Activated CD8-positive, alpha-beta T cell treated with anti-CD3 and anti-CD28 coated beads for 36 hours (primary cell): ENCODE measurements around the gene CCDC97. TPM values are rescaled to one million over a fixed set of nuclear protein-coding genes. Genes with fewer than 3 reads are reported as not detected.

Experiments used
- ATAC-seq: fragments of 200-7000 bp; cut with Tn5 transposase; one replicate; pipeline ENCODE4 v1.10.0; 2021; ENCODE audit warnings: mild to moderate bottlenecking, moderate library complexity
- CTCF ChIA-PET: fragments of 350-600 bp; sonication (Branson Sonifier 250); formaldehyde crosslinking; loops from one replicate; lab custom pipeline; 2021; ENCODE audit warnings: antibody characterized with exemption; lab: Charles Lee
- POLR2A ChIA-PET: fragments of 350-600 bp; sonication (Branson Sonifier 250); formaldehyde crosslinking; loops from one replicate; lab custom pipeline; 2021; ENCODE audit warnings: antibody characterized with exemption; lab: Charles Lee
- DNase-seq: peaks from one replicate; pipeline ENCODE4 v3.0.0-alpha.2; 2020
- H3K27ac Mint-ChIP-seq: one replicate; pipeline ENCODE4 v1.8.0; 2021; ENCODE audit warnings: mild to moderate bottlenecking, mixed read lengths
- H3K27me3 Mint-ChIP-seq: one replicate; pipeline ENCODE4 v1.8.0; 2021; ENCODE audit warnings: mixed read lengths
- H3K36me3 Mint-ChIP-seq: one replicate; pipeline ENCODE4 v1.8.0; 2021; ENCODE audit warnings: low read depth, mixed read lengths
- H3K4me1 Mint-ChIP-seq: one replicate; pipeline ENCODE4 v1.8.0; 2021; ENCODE audit warnings: low read depth, mixed read lengths
- H3K4me3 Mint-ChIP-seq: one replicate; pipeline ENCODE4 v1.8.0; 2021; ENCODE audit warnings: mild to moderate bottlenecking, moderate library complexity, mixed read lengths
- H3K9me3 Mint-ChIP-seq: one replicate; pipeline ENCODE4 v1.8.0; 2021; ENCODE audit warnings: mixed read lengths
- CTCF ChIP-seq: fragments of 200-600 bp; IDR thresholded peaks from one replicate; pipeline ENCODE4 v1.8.0; 2022; ENCODE audit warnings: antibody characterized with exemption, mild to moderate bottlenecking
- intact Hi-C: fragments of 100-400 bp; cut with micrococcal nuclease; formaldehyde crosslinking; loops from one replicate; pipeline ENCODE4 v1.10.0; 2022
- total RNA-seq, 2 experiments: library from RNA; stranded (reverse); gene quantifications; one replicate each; pipeline ENCODE4 v1.2.3, GENCODE V29; 2021

The CCDC97 gene
- total RNA-seq, 2 experiments from 2014 or later, result 15.9 to 20.4 TPM

GRCh38 chr19:41357746-41358145, 47.8 kb downstream of the CCDC97 start:
- Mint-ChIP-seq H3K27ac (peak overlapping the region; percentile 99), H3K9me3 (no peaks in the 10 kb centered on the region), H3K27me3 (no peaks in the 10 kb centered on the region), H3K36me3 (peaks cover 34% of the 10 kb centered on the region), H3K4me3 (peak overlapping the region; percentile 87), H3K4me1 (peaks cover 51% of the 10 kb centered on the region)
- DNase-seq (no peak), ATAC-seq (no peak)
- POLR2A ChIA-PET, result no interaction called here
- intact Hi-C loops, result loop anchor here (5.0 to 10.0 kb wide), 2 partner anchors 40 to 93 kb away; partner anchors contain the start of genes BCKDHA, EXOSC5 and HNRNPUL1
- no peak for TF ChIP-seq CTCF
- CTCF ChIA-PET, result interaction anchor here (0.8 to 0.9 kb wide), 2 partner anchors 49 to 81 kb away, joined by 3 read pairs; no protein-coding TSS in a partner anchor

GRCh38 chr19:41359741-41360140, 49.8 kb downstream of the CCDC97 start:
- no peak overlapping the region for H3K4me3 Mint-ChIP-seq
- intact Hi-C loops, result loop anchor here (5.0 to 10.0 kb wide), 2 partner anchors 38 to 95 kb away; partner anchors contain the start of genes BCKDHA, EXOSC5 and HNRNPUL1
- ATAC-seq, result no peak
- no peak for DNase-seq
- peaks cover 57% of the 10 kb centered on the region for H3K4me1 Mint-ChIP-seq
- CTCF ChIA-PET, result no interaction called here
- POLR2A ChIA-PET, result no interaction called here
- H3K36me3 Mint-ChIP-seq, result peaks cover 30% of the 10 kb centered on the region
- no peaks in the 10 kb centered on the region for H3K9me3 Mint-ChIP-seq
- H3K27ac Mint-ChIP-seq, result peak overlapping the region; percentile 40
- no peak for TF ChIP-seq CTCF
- no peaks in the 10 kb centered on the region for H3K27me3 Mint-ChIP-seq

- no peak overlapping the region for H3K27ac Mint-ChIP-seq
- H3K4me3 Mint-ChIP-seq, result no peak overlapping the region
- H3K27me3 Mint-ChIP-seq, result no peaks in the 10 kb centered on the region
- intact Hi-C loops, result no loop called here
- TF ChIP-seq CTCF, result no peak
- no peak for DNase-seq
- H3K36me3 Mint-ChIP-seq, result peaks cover 14% of the 10 kb centered on the region
- POLR2A ChIA-PET, result interaction anchor here (3.0 to 4.2 kb wide), 2 partner anchors 7 to 10 kb away, joined by 20 to 30 read pairs; no protein-coding TSS in a partner anchor
- H3K9me3 Mint-ChIP-seq, result no peaks in the 10 kb centered on the region
- no peak for ATAC-seq
- CTCF ChIA-PET, result interaction anchor here (0.9 kb wide), 1 partner anchor 70 kb away, joined by 3 read pairs; no protein-coding TSS in a partner anchor
- H3K4me1 Mint-ChIP-seq, result peaks cover 39% of the 10 kb centered on the region
These were observed 52.3 kb downstream of the CCDC97 start for GRCh38 chr19:41362143-41362847.

GRCh38 chr19:41363371-41363752, 53.4 kb downstream of the CCDC97 start:
- DNase-seq (no peak), ATAC-seq (no peak)
- Mint-ChIP-seq H3K9me3 (no peaks in the 10 kb centered on the region), H3K27ac (peak overlapping the region; percentile 99), H3K36me3 (peaks cover 13% of the 10 kb centered on the region), H3K4me3 (peak overlapping the region; percentile 96), H3K4me1 (peaks cover 30% of the 10 kb centered on the region), H3K27me3 (no peaks in the 10 kb centered on the region)
- intact Hi-C loops, result no loop called here
- ChIA-PET POLR2A (interaction anchor here (1.0 to 4.2 kb wide), 6 partner anchors 8 to 100 kb away, joined by 3 to 30 read pairs (median 4); no protein-coding TSS in a partner anchor), CTCF (interaction anchor here (0.9 to 2.4 kb wide), 8 partner anchors 8 to 207 kb away, joined by 3 to 19 read pairs (median 4); partner anchors contain the start of genes TGFB1 and TMEM91)
- no peak for TF ChIP-seq CTCF
